Choroid plexus epithelial cell (primary cell): ENCODE results near the gene MPZL1.

Experiments
- DNase-seq: peaks from one replicate; pipeline ENCODE4 v3.0.0-alpha.2; 2010; ENCODE audit warnings: low read depth
- H3K4me3 ChIP-seq: 2 replicates; pipeline ENCODE4 v1.5.1; 2011; ENCODE audit warnings: low read depth, mild to moderate bottlenecking, control low read depth, low read length, moderate library complexity
- CTCF ChIP-seq: conservative IDR thresholded peaks from 2 replicates; pipeline ENCODE4 v1.5.1; 2011; ENCODE audit warnings: low read depth, mild to moderate bottlenecking, control low read depth, inconsistent platforms, low read length, moderate library complexity

The MPZL1 gene

GRCh38 chr1:167722152-167722869, 529 bp downstream of the MPZL1 start:
- peak overlapping the region; percentile 81 for H3K4me3 ChIP-seq
- no peak for TF ChIP-seq CTCF
- peak; percentile 33 for DNase-seq

- peak overlapping the region; percentile 81 for H3K4me3 ChIP-seq
- TF ChIP-seq CTCF = no peak
These were observed 1.1 kb downstream of the MPZL1 start for GRCh38 chr1:167722870-167723251.

GRCh38 chr1:167723707-167724323, 2.0 kb downstream of the MPZL1 start:
- H3K4me3 ChIP-seq = peak overlapping the region; percentile 81
- no peak for TF ChIP-seq CTCF
- DNase-seq = no peak

More at GRCh38 chr1:167722870-167723251, 1.1 kb downstream of the MPZL1 start:
- DNase-seq = no peak

- no peak for TF ChIP-seq CTCF
- H3K4me3 ChIP-seq = no peak overlapping the region
These were observed 4.2 kb downstream of the MPZL1 start for GRCh38 chr1:167726008-167726407.

GRCh38 chr1:167728818-167729410, 7.1 kb downstream of the MPZL1 start:
- TF ChIP-seq CTCF = no peak

More at GRCh38 chr1:167726008-167726407, 4.2 kb downstream of the MPZL1 start:
- DNase-seq = no peak

GRCh38 chr1:167734227-167734626, 12.4 kb downstream of the MPZL1 start:
- H3K4me3 ChIP-seq = no peak overlapping the region
- DNase-seq = no peak
- TF ChIP-seq CTCF = no peak

More at GRCh38 chr1:167728818-167729410, 7.1 kb downstream of the MPZL1 start:
- H3K4me3 ChIP-seq = no peak overlapping the region
- DNase-seq = no peak
